Endothelial cell of umbilical vein (primary cell): ENCODE results near the gene ECPAS. TPM values are rescaled to one million over a fixed set of nuclear protein-coding genes. Genes with fewer than 3 reads are reported as not detected.

Experiments used
- Bru-seq: library from RNA; stranded (reverse); fragments of 400-500 nt; gene quantifications from one replicate; lab custom pipeline; 2021; lab: Mats Ljungman, UMichigan
- BruChase-seq, 2 experiments: library from RNA; stranded (reverse); fragments of 400-500 nt; gene quantifications; one replicate each; lab custom pipeline; 2021; lab: Mats Ljungman, UMichigan
- BruUV-seq: library from RNA; stranded (reverse); fragments of 400-500 nt; replicated peaks from 2 replicates; lab custom pipeline; 2021; lab: Mats Ljungman, UMichigan
- CTCF ChIA-PET: fragments of 300-600, 350-600 bp; sonication (Branson Sonifier 250); formaldehyde crosslinking; loops from one replicate; lab custom pipeline; 2021; ENCODE audit warnings: antibody characterized with exemption, inconsistent platforms; lab: Charles Lee
- POLR2A ChIA-PET: fragments of 300-600, 350-600 bp; sonication (Branson Sonifier 250); formaldehyde crosslinking; loops from one replicate; lab custom pipeline; 2021; ENCODE audit warnings: antibody characterized with exemption, inconsistent platforms; lab: Charles Lee
- DNase-seq: peaks from one replicate; pipeline ENCODE4 v3.0.0-alpha.2; 2011; ENCODE audit warnings: low read depth, low spot score
- FAIRE-seq: peaks from 2 replicates; lab custom pipeline; 2011; peaks lifted over from hg19 to GRCh38; lab: Jason Lieb, UNC
- H2AFZ ChIP-seq: 2 replicates; pipeline ENCODE4 v1.6.0; 2012; ENCODE audit warnings: low read depth, low read length, control low read depth, inconsistent platforms
- H3K27ac ChIP-seq: 2 replicates; pipeline ENCODE4 v1.5.1; 2011; ENCODE audit warnings: low read depth, mild to moderate bottlenecking, control low read depth, low read length, moderate library complexity; ENCODE audit not compliant: insufficient read depth
- H3K27me3 ChIP-seq, 2 experiments: 2 replicates each; pipeline versions ENCODE4 v1.6.0 to v1.6.1; 2011; ENCODE audit warnings: low read length in 2 of 2, mixed read lengths in 1 of 2; ENCODE audit not compliant: control insufficient read depth in 2 of 2, insufficient read depth in 2 of 2
- H3K36me3 ChIP-seq, 2 experiments: 2 replicates in 1 of 2; 3 replicates in 1 of 2; pipeline ENCODE4 v1.5.1; 2011; ENCODE audit warnings: low read length in 2 of 2, mild to moderate bottlenecking in 1 of 2, moderate library complexity in 1 of 2; ENCODE audit not compliant: control insufficient read depth in 2 of 2, insufficient read depth in 2 of 2; ENCODE audit errors: extremely low read depth in 1 of 2
- H3K4me1 ChIP-seq: 3 replicates; pipeline ENCODE4 v1.5.1; 2011; ENCODE audit warnings: mild to moderate bottlenecking, low read length; ENCODE audit not compliant: control insufficient read depth, insufficient read depth; ENCODE audit errors: extremely low read depth
- H3K4me2 ChIP-seq: 2 replicates; pipeline ENCODE4 v1.6.1; 2011; ENCODE audit warnings: low read length, control low read depth, mixed read lengths; ENCODE audit not compliant: insufficient read depth
- H3K4me3 ChIP-seq, 3 experiments: fragments of 200-600 bp in 1 of 3; sonication (generic), shearing (Covaris generic) in 1 of 3; replicated peaks in 1 of 3; 2 replicates each; pipeline ENCODE4 v1.5.1; 2011 to 2016; ENCODE audit warnings: control low read depth in 3 of 3, low read length in 3 of 3, mild to moderate bottlenecking in 2 of 3, inconsistent platforms in 1 of 3, low read depth in 1 of 3, moderate library complexity in 1 of 3; ENCODE audit not compliant: insufficient read depth in 1 of 3
- H3K79me2 ChIP-seq: 2 replicates; pipeline ENCODE4 v1.6.0; 2012; ENCODE audit warnings: low read length, inconsistent platforms; ENCODE audit not compliant: control insufficient read depth, insufficient read depth
- H3K9ac ChIP-seq: replicated peaks from 2 replicates; pipeline ENCODE3; 2011; ENCODE audit warnings: low read length, control low read depth; ENCODE audit not compliant: insufficient read depth; ENCODE audit errors: extremely low read depth
- H3K9me1 ChIP-seq: replicated peaks from 3 replicates; pipeline ENCODE4 v1.6.0; 2011; ENCODE audit warnings: mild to moderate bottlenecking, low read length; ENCODE audit not compliant: control insufficient read depth, insufficient read depth; ENCODE audit errors: extremely low read depth
- H3K9me3 ChIP-seq: replicated peaks from 2 replicates; pipeline ENCODE4 v1.5.1; 2012; ENCODE audit warnings: low read length, inconsistent platforms; ENCODE audit not compliant: control insufficient read depth, insufficient read depth
- H4K20me1 ChIP-seq: replicated peaks from 2 replicates; pipeline ENCODE3; 2011; ENCODE audit warnings: mild to moderate bottlenecking, low read length; ENCODE audit not compliant: control insufficient read depth, insufficient read depth; ENCODE audit errors: extremely low read depth
- CTCF ChIP-seq, 2 donors: IDR thresholded peaks; 1 replicate in 1 of 2; 2 replicates in 1 of 2; pipeline ENCODE4 v1.5.1; 2011; ENCODE audit warnings: low read length in 2 of 2, mild to moderate bottlenecking in 2 of 2, moderate library complexity in 2 of 2, control low read depth in 1 of 2, inconsistent platforms in 1 of 2, low read depth in 1 of 2; ENCODE audit not compliant: insufficient read depth in 1 of 2; ENCODE audit errors: extremely low read depth in 1 of 2
- EZH2 ChIP-seq: IDR thresholded peaks from 2 replicates; pipeline ENCODE4 v1.6.1; 2012; ENCODE audit warnings: borderline replicate concordance, low read depth, mild to moderate bottlenecking, moderate library complexity, low read length, inconsistent platforms; ENCODE audit not compliant: severe bottlenecking
- FOS ChIP-seq: IDR thresholded peaks from 2 replicates; pipeline ENCODE4 v1.6.1; 2011; ENCODE audit warnings: mild to moderate bottlenecking, low read length, moderate library complexity, borderline replicate concordance; ENCODE audit not compliant: insufficient read depth
- POLR2AphosphoS5 ChIP-seq: IDR thresholded peaks from 2 replicates; pipeline ENCODE4 v1.6.1; 2012; ENCODE audit warnings: low read depth, mild to moderate bottlenecking, control low read depth, low read length, moderate library complexity; ENCODE audit not compliant: insufficient read depth
- dilution Hi-C: fragments of 300-500 bp; cut with MboI; formaldehyde crosslinking; loops from one replicate; pipeline ENCODE4 v1.15.0; 2019; ENCODE audit warnings: low sequenced_read_pairs; ENCODE audit not compliant: extremely low pct_ligation_motif_present
- intact Hi-C: fragments of 100-400 bp; cut with micrococcal nuclease; formaldehyde crosslinking; loops from one replicate; pipeline ENCODE4 v1.10.0; 2022
- long read RNA-seq: library from polyadenylated mRNA; stranded (forward); transcript quantifications from one replicate; pipeline ENCODE4 v2.0.0, GENCODE V29; 2021
- polyA minus RNA-seq, 3 experiments: library from RNA; depleted of rRNA, polyadenylated mRNA; stranded (reverse); fragments of >200 nt; gene quantifications; 1 replicate in 1 of 3; 2 replicates in 2 of 3; pipeline ENCODE4 v1.2.3, GENCODE V29; 2011
- polyA plus RNA-seq, 4 experiments: library from polyadenylated mRNA; depleted of rRNA in 3 of 4; stranded (reverse) in 3 of 4; unstranded in 1 of 4; fragments of >200 nt; gene quantifications; 2 replicates each; pipeline versions ENCODE4 v1.2.1 to v1.2.3, GENCODE V29; 2011 to 2012; ENCODE audit warnings: missing spikeins in 1 of 4
- total RNA-seq: library from RNA; stranded (reverse); gene quantifications from 2 replicates; pipeline ENCODE4 v1.2.3, GENCODE V29; 2021

ECPAS gene
- total RNA-seq (72.3 and 89.3 TPM in 2 replicates), polyA plus RNA-seq (12.0 and 17.9 TPM in 2 replicates), polyA minus RNA-seq (107 and 108 TPM in 2 replicates), Bru-seq, nascent RNA (percentile 93 among the genes with signal in this experiment), BruChase-seq, experiment 1, labeled RNA remaining after a 6-hour chase (percentile 87 among the genes with signal in this experiment), BruChase-seq, experiment 2, labeled RNA remaining after a 2-hour chase (percentile 92 among the genes with signal in this experiment)
- 23.2 and 25.5 TPM in 2 replicates for polyA plus RNA-seq (2011; cell fraction: cytosol; rRNA removed)
- 92.2 and 92.5 TPM in 2 replicates for polyA plus RNA-seq (2011; cell fraction: nucleus; rRNA removed)
- polyA plus RNA-seq (2012) = 63.2 and 64.8 TPM in 2 replicates
- polyA minus RNA-seq (2011; cell fraction: cytosol; rRNA and poly(A)+ RNA removed) = 76.5 TPM
- polyA minus RNA-seq (2011; cell fraction: nucleus; rRNA and poly(A)+ RNA removed) = 102 and 177 TPM in 2 replicates
- long read RNA-seq, full-length matches to known transcripts = 19 of 51 reads
- long read RNA-seq, partial matches to known transcripts = 12 of 51 reads
- long read RNA-seq, other reads (novel, unspliced or antisense) = 20 of 51 reads

GRCh38 chr9:111483858-111484571, at the start of gene ECPAS:
TSS of gene ECPAS (minus strand) at chr9:111484383. CDS start at chr9:111472918, 11,465 bp downstream.
- peak; percentile 65 for FAIRE-seq

More at GRCh38 chr9:111483858-111484571, at the start of gene ECPAS:
- Histone ChIP-seq H4K20me1 (peaks cover 6% of the 10 kb centered on the region), H3K9ac (peak within 1 kb of the TSS; percentile 83), H3K27ac (peak within 1 kb of the TSS; percentile 70), H3K4me2 (peak within 1 kb of the TSS; percentile 82), H3K27me3 (no peaks in the 10 kb centered on the region), H3K4me1 (peaks cover 8% of the 10 kb centered on the region), H2AFZ (peak within 1 kb of the TSS; percentile 92), H3K4me3 (peak within 1 kb of the TSS; percentile 49 to 78 (median 75)), H3K36me3 (no peaks in the 10 kb centered on the region), H3K79me2 (peaks cover 41% of the 10 kb centered on the region), H3K9me3 (no peaks in the 10 kb centered on the region), H3K9me1 (no peaks in the 10 kb centered on the region)
- dilution Hi-C loops (no loop called here), intact Hi-C loops (loop anchor here (2.0 to 5.0 kb wide), 2 partner anchors 113 to 147 kb away; partner anchors contain the start of genes DNAJC25 and PTGR1)
- CTCF ChIA-PET = interaction anchor here (1.0 kb wide), 1 partner anchor 41 kb away, joined by 3 read pairs; the partner anchor contains the start of gene ZNF483
- TF ChIP-seq CTCF (IDR thresholded peaks at IDR 0.05; ENCODE audit: extremely low read depth in 1 of 2, insufficient read depth in 1 of 2, low read depth in 1 of 2, low read length in 2 of 2) (peak in 1 of 2 donors; percentile 3), EZH2 (no peak), FOS (peak; percentile 72), POLR2AphosphoS5 (peak; percentile 31)
- POLR2A ChIA-PET = interaction anchor here (0.6 to 1.0 kb wide), 2 partner anchors 13 to 472 kb away, joined by 3 to 4 read pairs; no protein-coding TSS in a partner anchor
- DNase-seq = peak; percentile 81
- BruUV-seq = no TSS peak
